Endodermal cell (in vitro differentiated cells): Measurements from ENCODE around the gene MACC1. TPM values are rescaled to one million over a fixed set of nuclear protein-coding genes. Genes with fewer than 3 reads are reported as not detected.
A peak's percentile ranks its signal among the peaks of the same experiment; 100 is the strongest.

Experiments
- DNase-seq: peaks from one replicate; pipeline ENCODE4 v3.0.0-alpha.2; 2017
- H3K27ac ChIP-seq: 2 replicates; pipeline ENCODE4 v1.5.1; 2013; ENCODE audit warnings: mild to moderate bottlenecking, low read depth, low read length, moderate library complexity
- H3K27me3 ChIP-seq: 2 replicates; pipeline ENCODE4 v1.6.1; 2013; ENCODE audit warnings: mild to moderate bottlenecking, low read length, moderate library complexity; ENCODE audit not compliant: insufficient read depth, control insufficient read depth, poor library complexity, severe bottlenecking
- H3K36me3 ChIP-seq: 2 replicates; pipeline ENCODE4 v1.7.0; 2013; ENCODE audit warnings: mild to moderate bottlenecking, low read length, moderate library complexity; ENCODE audit not compliant: control insufficient read depth, insufficient read depth
- H3K4me1 ChIP-seq: one replicate; pipeline ENCODE4 v1.7.0; 2013; ENCODE audit warnings: low read length; ENCODE audit not compliant: control insufficient read depth, insufficient read depth
- H3K4me3 ChIP-seq: 2 replicates; pipeline ENCODE4 v1.5.1; 2013; ENCODE audit warnings: mild to moderate bottlenecking, low read length, moderate library complexity
- H3K9ac ChIP-seq: 2 replicates; pipeline ENCODE4 v1.6.1; 2013; ENCODE audit warnings: mild to moderate bottlenecking, low read length, moderate library complexity; ENCODE audit not compliant: poor library complexity, severe bottlenecking; ENCODE audit errors: extremely low read depth
- H3K9me3 ChIP-seq: 2 replicates; pipeline ENCODE4 v1.6.1; 2013; ENCODE audit warnings: mild to moderate bottlenecking, low read length, moderate library complexity; ENCODE audit not compliant: control insufficient read depth
- H3K27ac Mint-ChIP-seq: 2 replicates; pipeline ENCODE4 v1.8.0; 2020; ENCODE audit warnings: mixed read lengths
- H3K27me3 Mint-ChIP-seq: 2 replicates; pipeline ENCODE4 v1.8.0; 2021; ENCODE audit warnings: mild to moderate bottlenecking, mixed read lengths; ENCODE audit not compliant: insufficient read depth
- H3K36me3 Mint-ChIP-seq: 2 replicates; pipeline ENCODE4 v1.8.0; 2020; ENCODE audit warnings: low read depth, mixed read lengths
- H3K4me1 Mint-ChIP-seq: 2 replicates; pipeline ENCODE4 v1.8.0; 2020; ENCODE audit warnings: mixed read lengths
- H3K4me3 Mint-ChIP-seq: 2 replicates; pipeline ENCODE4 v1.8.0; 2020; ENCODE audit warnings: mild to moderate bottlenecking, moderate library complexity, mixed read lengths
- H3K9me3 Mint-ChIP-seq: 2 replicates; pipeline ENCODE4 v1.8.0; 2020; ENCODE audit warnings: mild to moderate bottlenecking, mixed read lengths
- WGBS, 2 experiments: methylation state at CpG; one replicate each; pipeline versions ENCODE4 v1.1.5 to v1.1.7; 2013; ENCODE audit warnings: missing lambda C conversion rate in 2 of 2, mixed read lengths in 1 of 2; ENCODE audit not compliant: insufficient coverage in 1 of 2, insufficient read length in 1 of 2; 5-methylcytosine and 5-hydroxymethylcytosine counted together
- total RNA-seq, 2 donors: library from RNA; stranded (reverse); fragmentation: NEBNext Ultra II Directional in 1 of 2; extraction: Animal tissue kit (Norgen Biotek cat#: 25700) in 1 of 2; gene quantifications; 2 replicates in 1 of 2; 3 replicates in 1 of 2; pipeline ENCODE4 v1.2.1, GENCODE V29; 2021
- TF ChIP-seq, protein P1 (sequence below): fragments of 200-600 bp; sonication (generic); conservative IDR thresholded peaks from 2 replicates; pipeline ENCODE4 v1.5.0; 2021; ENCODE audit warnings: antibody characterized with exemption, mild to moderate bottlenecking

Gene MACC1
- total RNA-seq, 2 donors from 2014 or later: 1.4 to 2.0 TPM

DNA sequence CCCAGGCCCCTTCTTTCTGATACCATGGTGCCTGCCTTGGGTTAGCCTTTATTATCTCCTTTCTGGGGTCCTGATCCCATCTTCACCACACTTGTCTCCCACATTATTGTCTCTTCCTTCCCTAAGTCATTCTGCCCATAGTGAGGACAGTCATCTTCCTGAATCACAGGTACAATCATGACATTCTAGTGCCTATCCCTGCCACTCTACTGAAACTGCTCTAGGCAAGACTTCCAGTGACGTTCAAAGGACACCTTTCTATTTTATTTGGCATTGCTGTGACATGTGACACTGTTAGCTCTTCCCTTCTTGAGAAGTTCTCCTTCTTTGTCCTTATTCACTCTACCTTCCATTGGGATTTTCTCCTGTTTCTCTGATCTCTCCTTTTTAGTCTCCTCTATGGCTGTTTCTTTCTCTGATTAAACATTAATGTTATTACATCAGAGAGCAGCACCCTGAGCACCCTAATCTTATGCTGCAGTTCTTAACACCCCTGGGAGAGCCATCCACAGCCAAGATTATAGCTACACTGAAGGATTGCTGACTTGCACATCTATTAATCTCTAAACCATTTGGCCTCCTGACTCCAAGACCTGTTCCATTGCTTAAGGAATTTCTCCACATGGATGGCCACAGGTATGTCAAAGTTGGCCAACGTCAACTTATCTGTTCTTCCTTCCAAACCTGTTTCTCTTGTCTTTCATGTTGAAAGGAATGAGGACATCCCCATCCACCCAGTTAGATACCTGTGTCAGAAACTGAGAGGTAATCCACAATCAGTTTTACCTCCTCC is 10.9 kb downstream of the MACC1 start:
- H3K36me3 Mint-ChIP-seq: peaks cover 11% of the 10 kb centered on the region
- H3K27ac ChIP-seq: no peak overlapping the region
- 83 to 92% methylated on average over 2 of the region's 2 CpGs for WGBS, 2 experiments
- H3K9ac ChIP-seq: no peak overlapping the region
- H3K27ac Mint-ChIP-seq: no peak overlapping the region
- no peaks in the 10 kb centered on the region for H3K27me3 Mint-ChIP-seq
- no peak overlapping the region for H3K4me3 Mint-ChIP-seq
- no peak overlapping the region for H3K4me3 ChIP-seq
- no peaks in the 10 kb centered on the region for H3K27me3 ChIP-seq
- peaks cover 2% of the 10 kb centered on the region for H3K4me1 Mint-ChIP-seq
- TF ChIP-seq, protein P1, sequence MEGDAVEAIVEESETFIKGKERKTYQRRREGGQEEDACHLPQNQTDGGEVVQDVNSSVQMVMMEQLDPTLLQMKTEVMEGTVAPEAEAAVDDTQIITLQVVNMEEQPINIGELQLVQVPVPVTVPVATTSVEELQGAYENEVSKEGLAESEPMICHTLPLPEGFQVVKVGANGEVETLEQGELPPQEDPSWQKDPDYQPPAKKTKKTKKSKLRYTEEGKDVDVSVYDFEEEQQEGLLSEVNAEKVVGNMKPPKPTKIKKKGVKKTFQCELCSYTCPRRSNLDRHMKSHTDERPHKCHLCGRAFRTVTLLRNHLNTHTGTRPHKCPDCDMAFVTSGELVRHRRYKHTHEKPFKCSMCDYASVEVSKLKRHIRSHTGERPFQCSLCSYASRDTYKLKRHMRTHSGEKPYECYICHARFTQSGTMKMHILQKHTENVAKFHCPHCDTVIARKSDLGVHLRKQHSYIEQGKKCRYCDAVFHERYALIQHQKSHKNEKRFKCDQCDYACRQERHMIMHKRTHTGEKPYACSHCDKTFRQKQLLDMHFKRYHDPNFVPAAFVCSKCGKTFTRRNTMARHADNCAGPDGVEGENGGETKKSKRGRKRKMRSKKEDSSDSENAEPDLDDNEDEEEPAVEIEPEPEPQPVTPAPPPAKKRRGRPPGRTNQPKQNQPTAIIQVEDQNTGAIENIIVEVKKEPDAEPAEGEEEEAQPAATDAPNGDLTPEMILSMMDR: no peak
- peaks cover 28% of the 10 kb centered on the region for H3K9me3 ChIP-seq
- H3K9me3 Mint-ChIP-seq: peaks cover 31% of the 10 kb centered on the region
- DNase-seq: no peak
- no peaks in the 10 kb centered on the region for H3K36me3 ChIP-seq
- no peaks in the 10 kb centered on the region for H3K4me1 ChIP-seq

DNA sequence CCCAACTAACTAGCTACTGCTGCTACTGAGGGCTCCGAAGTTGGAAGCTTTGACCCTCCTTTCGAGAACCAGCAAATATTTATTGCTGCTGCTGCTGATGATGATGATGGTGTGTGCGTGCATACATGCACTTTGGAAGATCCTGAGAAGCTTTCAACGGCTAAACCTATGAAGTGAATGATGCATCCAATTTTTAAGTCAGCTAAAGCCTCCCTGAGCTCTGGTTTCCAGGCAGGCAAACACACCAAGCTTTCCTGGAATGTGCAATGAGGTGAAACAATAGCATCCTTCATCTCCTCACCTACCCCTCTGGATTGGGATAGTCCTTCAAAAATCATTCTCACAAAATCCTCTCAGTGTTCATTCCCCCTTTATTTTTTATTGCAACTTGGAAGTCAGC is 13.9 kb downstream of the MACC1 start:
- peaks cover 7% of the 10 kb centered on the region for H3K9me3 Mint-ChIP-seq
- Histone ChIP-seq H3K4me3 (no peak overlapping the region), H3K36me3 (no peaks in the 10 kb centered on the region), H3K9me3 (peaks cover 9% of the 10 kb centered on the region), H3K27ac (no peak overlapping the region), H3K9ac (no peak overlapping the region), H3K4me1 (no peaks in the 10 kb centered on the region), H3K27me3 (no peaks in the 10 kb centered on the region)
- WGBS, 2 experiments: 91 to 100% methylated on average over 3 to 4 of the region's 4 CpGs
- peaks cover 8% of the 10 kb centered on the region for H3K4me1 Mint-ChIP-seq
- no peaks in the 10 kb centered on the region for H3K27me3 Mint-ChIP-seq
- peaks cover 3% of the 10 kb centered on the region for H3K36me3 Mint-ChIP-seq
- no peak overlapping the region for H3K27ac Mint-ChIP-seq
- TF ChIP-seq, protein P1: no peak
- DNase-seq: no peak
- no peak overlapping the region for H3K4me3 Mint-ChIP-seq

DNA sequence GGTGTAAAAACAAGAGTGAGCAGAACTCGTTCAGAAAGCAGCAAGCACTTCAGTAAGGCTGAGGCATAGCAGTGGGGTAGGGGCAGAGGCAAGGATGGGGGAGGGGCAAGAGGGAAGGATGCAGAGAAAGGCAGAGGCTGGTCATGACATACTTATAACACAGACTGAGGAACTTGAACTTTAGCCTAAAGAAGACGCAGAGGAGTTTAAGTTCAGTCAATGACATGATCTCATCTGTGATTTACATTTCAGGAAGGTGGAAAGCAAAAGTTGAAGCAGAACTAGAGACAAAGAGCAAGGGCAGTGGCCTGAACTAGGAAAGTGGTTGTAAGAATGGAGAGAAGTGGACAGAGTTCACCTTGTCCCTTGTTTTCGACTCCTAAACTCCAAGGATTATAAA is 15.8 kb downstream of the MACC1 start:
- peak overlapping the region; percentile 63 for H3K27ac Mint-ChIP-seq
- TF ChIP-seq, protein P1: no peak
- no peaks in the 10 kb centered on the region for H3K4me1 ChIP-seq
- no peaks in the 10 kb centered on the region for H3K36me3 ChIP-seq
- no peak overlapping the region for H3K4me3 Mint-ChIP-seq
- peak overlapping the region; percentile 27 for H3K27ac ChIP-seq
- no peaks in the 10 kb centered on the region for H3K9me3 ChIP-seq
- H3K4me1 Mint-ChIP-seq: peaks cover 21% of the 10 kb centered on the region
- H3K27me3 ChIP-seq: no peaks in the 10 kb centered on the region
- 62 to 67% methylated on average over 2 to 3 of the region's 3 CpGs for WGBS, 2 experiments
- DNase-seq: peak; percentile 69
- H3K27me3 Mint-ChIP-seq: no peaks in the 10 kb centered on the region
- no peak overlapping the region for H3K9ac ChIP-seq
- H3K36me3 Mint-ChIP-seq: no peaks in the 10 kb centered on the region
- H3K9me3 Mint-ChIP-seq: no peaks in the 10 kb centered on the region
- no peak overlapping the region for H3K4me3 ChIP-seq
